Gastroesophageal sphincter (tissue), 3 donors: ENCODE results near the gene HOXA11.

Source experiments
- CTCF ChIP-seq, 4 experiments: fragments of 200-600 bp in 2 of 4; fragments of 450-650 bp in 2 of 4; sonication (generic) in 1 of 4; IDR thresholded peaks; one replicate each; pipeline ENCODE4 v1.5.1; 2017 to 2019; ENCODE audit warnings: antibody characterized with exemption in 4 of 4, mild to moderate bottlenecking in 2 of 4, moderate library complexity in 2 of 4
- POLR2A ChIP-seq, 2 donors: fragments of 450-650 bp; IDR thresholded peaks; one replicate each; pipeline ENCODE4 v1.6.1; 2017; ENCODE audit warnings: antibody characterized with exemption in 2 of 2, mild to moderate bottlenecking in 2 of 2, moderate library complexity in 1 of 2

- TF ChIP-seq CTCF (IDR thresholded peaks at IDR 0.05) (no peak), POLR2A (IDR thresholded peaks at IDR 0.05) (no peak)
These were observed 13.3 kb downstream of the HOXA11 start for GRCh38 chr7:27171637-27172314.
